Activated gamma-delta T cell (primary cell): ENCODE measurements around the gene VANGL2.

ENCODE experiments used
- DNase-seq: peaks from one replicate; lab custom pipeline; 2025; lab: John Stamatoyannopoulos, UW

VANGL2 gene

DNA sequence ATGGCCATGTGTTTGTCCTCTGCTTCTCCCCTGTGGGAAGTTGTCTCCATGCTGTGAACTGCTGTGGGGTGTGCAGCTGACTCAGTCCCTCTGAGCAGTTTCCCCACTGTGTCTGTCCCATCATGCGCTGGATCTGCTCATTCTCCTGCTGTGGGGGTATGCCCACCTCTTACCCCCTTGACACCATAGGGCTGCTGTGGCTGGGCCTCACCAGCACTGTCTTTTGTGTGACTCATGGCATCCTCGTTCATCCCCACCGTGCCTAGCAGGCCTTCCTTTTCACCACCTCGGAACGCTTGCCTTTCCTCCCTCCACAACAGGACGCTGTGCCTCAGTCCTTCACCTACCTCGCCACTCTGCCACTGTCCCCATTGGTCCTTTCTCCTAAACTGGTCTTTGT is 27.3 kb downstream of the VANGL2 start:
- DNase-seq: no peak

DNA sequence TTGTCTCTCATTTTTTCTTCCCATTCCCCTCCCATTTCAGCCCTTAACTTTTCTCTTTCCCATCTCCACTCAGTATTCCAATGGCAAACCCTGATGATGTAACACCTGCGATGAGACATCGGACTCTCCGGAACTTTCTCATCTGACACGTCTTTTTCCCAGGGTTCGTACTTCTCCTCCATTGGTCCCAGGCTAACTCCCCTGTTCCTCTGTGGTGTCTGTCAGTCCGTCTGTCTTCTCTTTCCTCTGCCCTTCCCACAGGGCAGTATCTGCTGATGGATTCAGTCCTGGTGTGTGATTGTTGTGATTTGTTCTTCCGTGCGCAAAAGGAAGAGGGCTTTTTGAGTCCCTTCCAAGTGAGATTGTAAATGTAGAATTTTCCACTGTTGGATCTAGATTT is 27.7 kb downstream of the VANGL2 start:
- DNase-seq: no peak

DNA sequence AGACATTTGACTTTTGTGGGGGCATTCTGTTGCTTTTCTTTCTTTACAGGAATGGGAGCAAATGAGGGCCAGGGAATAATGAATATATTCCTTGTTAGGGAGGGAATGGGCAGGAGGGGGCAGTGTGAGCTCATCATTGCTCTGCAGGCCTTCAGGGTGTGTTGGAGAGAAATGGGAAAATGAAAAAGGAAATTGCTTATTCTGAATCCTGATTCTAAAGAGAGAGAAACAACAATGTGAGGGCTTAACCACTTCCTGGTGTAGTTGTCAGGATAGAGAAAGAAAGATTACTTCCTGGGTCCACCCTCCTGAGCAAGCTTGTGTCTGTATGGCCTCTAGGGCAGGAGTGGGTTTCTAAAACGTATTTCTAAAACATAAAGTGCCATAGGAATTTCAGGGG is 28.3 kb downstream of the VANGL2 start:
- DNase-seq: no peak

DNA sequence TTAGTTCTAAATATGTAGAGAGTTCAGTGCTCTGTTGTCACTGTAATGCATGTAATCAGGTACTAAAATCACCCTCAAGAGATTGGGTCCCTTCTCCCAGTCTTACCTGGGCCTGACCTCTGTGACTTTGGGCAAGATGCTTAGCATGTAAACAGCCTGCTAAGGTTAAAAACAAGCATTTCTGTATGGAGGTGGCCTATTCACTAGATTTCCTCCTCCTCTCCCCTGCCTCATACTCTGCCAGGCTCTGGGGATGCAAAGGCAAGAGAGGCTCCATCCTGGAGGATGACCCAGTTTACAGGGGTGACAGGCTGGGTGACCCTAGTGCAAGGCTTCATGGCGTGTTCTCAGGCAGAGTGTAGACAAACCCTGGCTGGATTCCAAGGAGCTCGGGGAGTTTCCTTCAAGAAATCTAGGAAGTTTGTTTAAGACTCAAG is 28.8 kb downstream of the VANGL2 start:
- no peak for DNase-seq

DNA sequence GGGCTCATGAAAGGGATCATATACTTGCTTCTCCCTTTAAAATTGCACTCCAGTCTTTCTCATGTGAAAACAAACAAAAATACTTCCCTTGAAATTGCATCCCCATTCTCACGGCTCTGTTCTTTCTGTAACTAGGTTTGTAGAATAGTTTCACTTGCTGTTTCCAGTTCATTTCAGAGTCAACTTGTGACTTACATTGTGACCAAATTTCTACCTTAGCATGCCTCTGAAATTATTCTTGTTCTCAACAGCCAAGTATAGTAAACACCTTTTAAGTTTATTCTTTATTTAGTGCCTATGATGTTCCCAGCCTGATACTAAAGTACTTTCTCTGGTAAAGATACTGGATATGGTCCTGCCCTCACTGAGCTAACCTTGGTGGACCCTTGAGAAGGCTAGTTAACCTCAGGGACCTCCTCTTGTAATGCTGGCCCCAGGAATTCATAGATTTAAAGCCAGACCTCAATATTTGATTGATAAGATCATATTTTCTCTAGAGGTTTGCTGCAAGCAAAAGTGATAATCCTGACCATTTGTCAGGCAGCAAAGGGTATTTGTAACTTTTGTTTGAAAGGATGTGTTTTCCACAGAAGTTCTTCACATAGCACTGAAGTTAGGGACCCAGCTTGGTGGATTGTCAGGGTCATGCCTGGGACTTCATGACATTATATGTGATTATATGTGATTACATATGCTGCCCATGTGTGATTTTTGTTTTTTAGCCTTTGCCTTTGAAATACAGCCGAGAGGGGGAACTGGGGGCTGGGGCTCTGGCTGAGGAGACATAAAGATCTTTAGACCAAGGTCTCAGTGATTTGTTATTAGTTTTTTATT is 29.6 kb downstream of the VANGL2 start:
- DNase-seq: no peak

DNA sequence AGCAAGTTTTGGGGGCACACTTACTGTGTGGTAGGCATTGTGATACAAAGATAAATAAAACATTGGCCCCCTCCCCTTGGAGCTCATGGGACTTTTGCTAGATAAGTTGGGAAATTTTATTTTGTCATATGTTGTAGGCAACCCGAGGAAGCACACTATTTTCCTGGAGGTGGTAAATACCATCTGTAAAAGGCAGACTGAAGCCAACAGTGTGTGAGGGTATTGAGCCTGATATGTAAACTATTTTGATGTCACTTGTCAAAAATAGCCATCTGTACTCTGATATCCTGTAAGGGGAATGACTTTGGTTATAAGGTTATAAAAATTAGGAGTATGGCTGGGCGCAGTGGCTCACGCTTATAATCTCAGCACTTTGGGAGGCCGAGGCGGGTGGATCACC is 30.6 kb downstream of the VANGL2 start:
- DNase-seq: no peak

DNA sequence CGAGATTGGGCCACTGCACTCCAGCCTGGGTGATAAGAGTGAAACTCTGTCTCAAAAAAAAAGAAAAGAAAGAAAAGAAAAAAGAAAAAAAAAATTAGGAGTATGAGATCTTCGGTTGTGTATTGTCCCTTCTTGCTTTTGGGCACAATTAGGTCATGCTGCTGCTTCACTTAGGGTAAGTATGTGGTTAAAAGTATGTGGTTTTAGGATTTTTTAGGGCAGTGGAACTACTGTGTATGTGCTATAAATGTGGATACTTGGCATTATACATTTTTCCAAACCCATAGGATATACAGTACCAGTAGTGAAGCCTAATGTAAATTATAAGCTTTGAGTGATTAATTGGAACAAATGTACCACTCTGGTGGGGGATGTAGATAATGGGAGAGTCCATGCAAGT is 31.2 kb downstream of the VANGL2 start:
- DNase-seq: no peak

DNA sequence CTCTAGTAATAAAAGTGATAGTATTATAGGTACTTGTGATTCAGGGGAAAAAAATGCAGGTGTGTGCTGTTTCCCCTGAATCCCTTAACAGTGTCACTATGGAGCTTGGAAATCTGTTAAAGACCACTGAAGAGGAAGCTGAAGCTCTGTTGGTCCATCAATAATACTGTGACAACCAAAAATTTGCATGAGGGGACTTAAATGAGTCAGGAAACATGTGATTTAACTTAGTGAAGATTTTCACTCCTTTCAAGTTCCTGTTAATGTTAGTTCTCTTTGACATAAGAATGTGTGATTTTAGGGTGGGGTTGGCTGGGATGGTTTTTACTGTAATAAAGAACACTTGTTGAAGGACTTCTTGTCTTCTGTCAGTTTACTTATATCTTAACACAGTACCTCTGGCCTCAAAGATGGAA is 32.0 kb downstream of the VANGL2 start:
- DNase-seq: no peak

DNA sequence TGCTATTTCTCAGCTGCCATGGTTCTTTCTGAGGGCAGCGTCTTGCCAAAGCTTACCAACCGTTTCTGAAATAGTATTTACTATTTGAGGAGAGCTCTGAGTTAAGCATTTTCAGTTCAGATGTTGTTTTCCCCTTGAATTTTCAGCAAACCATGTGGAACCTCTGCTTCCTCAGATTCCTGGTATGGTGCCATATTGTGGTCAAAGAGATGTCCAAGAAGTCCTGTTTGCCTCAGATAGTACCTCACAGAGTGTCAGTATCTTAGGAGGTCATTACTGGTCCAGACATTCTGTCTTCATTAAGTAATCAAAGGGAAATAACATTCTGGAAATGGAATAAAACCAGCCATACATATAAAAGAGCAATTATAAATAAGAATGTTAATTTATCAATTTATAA is 36.6 kb downstream of the VANGL2 start:
- no peak for DNase-seq

DNA sequence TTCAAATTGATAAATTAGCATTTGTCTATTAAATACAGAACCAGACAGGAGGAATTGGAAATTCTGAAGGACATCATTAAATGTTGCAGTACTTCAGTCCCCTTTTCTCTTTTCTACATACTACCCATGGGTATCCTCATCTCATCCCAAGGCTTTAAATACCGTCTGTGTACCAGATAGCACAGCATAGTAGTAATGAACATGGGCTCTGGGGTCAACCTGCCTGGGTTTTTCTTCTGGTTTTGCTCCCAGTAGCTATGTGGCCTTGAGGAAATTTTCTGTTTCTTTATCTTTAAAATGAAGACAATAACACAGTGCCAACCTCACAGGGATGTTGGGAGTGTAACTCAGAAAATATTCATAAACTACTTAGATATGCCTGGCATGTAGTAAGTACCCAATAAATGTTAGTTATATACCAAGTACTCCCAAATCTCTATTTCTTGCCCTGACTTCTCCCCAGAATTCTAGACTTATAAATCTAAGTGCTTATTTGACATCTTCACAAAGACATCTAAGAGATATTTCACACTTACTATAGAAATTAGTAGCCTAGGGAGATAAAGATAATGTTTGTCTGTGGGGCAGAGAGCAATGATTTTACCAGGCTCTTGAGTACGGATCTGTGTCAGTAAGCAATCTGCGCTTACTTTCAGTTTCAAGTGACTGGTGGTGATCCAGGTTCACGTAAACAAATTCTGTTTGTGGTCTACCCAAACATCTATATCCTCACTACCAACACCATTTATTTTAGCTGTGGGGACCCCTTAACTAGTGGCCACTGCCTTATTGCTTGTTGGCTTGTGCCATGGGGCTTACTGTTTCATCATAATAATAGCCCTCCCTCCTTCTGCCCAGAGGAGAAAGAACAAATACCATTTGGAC is 37.3 kb downstream of the VANGL2 start:
- DNase-seq: no peak

DNA sequence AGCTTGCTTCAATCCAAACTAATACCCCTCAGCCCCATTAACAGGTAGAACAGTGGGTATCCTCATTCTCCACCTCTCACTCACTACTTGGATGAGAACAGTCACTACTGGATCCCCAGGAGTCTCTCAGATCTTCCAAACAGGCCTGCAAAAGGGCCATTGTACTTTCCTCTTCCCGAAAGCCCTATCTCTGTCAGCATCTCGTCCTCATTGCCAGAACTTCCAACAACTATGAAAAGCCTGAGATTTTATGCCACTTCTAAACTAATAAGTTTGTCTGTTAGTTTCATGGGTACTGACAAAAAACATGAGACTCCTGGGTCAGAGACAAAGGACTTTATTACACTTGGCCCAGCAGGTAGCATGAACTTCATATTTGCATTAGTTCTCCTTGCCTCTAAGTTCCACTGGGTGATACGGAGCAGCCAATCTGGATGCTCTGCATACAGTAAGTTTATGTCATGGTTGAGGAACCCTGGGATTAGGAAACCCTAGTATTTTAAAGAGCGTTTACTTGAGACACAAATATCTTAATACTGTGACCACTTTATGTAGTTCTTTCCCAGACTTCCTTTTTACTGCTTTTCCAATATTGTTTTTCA is 38.1 kb downstream of the VANGL2 start:
- no peak for DNase-seq

DNA sequence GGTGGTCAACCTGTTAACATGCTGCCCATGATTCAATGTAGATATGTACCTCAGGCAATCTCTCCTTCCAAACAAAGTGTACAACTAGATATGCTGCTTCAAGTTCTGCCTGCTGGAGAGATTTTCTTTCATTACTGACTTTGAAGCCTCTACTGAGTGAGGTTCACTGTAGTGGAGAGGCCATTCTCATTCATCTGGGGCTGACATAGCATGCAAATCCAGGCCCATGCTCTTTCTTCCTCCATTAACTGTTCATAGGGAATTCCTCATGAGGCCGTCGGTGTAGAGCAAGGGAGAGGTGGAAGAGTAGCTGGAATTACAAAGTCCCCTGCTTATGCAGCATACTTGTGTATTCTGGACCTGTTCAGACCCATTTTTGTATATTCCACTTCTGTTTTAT is 38.6 kb downstream of the VANGL2 start:
- DNase-seq: no peak

DNA sequence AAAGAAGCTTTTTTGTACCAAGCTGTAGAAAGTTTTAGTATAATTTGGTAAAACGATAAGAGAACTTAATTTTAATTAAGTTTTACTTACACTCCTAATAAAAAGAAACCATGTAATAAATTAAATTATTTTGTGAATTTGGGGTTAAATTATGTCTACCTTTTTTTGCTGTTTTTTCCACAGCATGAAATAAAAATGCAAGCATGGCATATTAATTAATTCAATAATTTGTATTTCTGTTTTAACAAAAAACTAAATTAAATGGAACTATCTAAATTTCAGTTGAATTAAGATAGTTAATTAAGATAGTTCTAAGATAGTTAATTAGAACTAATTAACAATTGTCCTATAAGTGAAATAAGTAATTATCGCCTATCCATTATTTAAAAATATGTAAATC is 39.4 kb downstream of the VANGL2 start:
- DNase-seq: no peak

DNA sequence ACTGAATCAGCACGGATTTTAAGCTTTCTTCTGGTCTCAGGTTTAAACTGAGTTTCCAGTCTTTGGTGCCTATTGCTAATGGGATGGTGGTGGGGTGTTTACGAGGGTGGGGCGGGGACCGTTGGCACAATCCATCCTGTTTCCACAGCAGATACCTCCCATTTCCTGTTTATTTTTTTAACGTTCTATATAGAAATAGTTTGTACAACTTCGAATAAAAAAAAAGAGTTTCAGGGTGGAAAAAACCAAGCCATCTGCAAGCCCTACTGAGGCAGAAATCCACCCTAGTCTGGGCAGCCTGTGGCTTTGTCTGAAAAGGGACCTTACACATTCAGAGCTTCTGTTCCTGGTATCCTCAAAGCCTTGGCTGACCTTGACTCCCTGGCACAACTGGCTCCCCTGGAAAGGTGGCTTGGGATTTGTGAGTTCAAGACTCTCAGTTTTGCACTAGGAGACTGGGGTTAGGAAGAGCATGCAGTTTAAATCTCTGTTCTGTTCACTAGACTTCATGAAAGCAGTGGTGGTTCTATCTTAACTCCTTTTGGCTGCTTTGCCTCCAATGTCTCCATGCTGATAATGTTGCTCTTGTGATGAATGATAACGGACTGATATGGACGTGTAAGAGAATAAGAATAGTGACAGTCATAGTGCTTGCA is 46.7 kb downstream of the VANGL2 start:
- no peak for DNase-seq

DNA sequence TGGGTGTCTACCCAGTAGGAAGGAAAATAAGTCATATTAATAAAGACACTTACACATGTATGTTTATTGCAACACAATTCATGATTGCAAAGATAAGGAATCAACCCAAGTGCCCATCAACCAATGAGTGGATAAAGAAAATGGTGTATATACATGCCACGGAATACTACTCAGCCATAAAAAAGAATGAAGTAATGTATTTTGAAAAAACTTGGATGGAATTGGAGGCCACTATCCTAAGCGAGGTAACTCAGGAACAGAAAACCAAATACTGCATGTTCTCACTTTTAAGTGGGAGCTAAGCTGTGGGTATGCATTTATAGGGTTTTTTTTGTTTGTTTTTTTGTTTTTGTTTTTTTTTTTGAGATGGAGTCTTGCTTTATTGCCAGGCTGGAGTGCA is 49.1 kb downstream of the VANGL2 start:
- no peak for DNase-seq

DNA sequence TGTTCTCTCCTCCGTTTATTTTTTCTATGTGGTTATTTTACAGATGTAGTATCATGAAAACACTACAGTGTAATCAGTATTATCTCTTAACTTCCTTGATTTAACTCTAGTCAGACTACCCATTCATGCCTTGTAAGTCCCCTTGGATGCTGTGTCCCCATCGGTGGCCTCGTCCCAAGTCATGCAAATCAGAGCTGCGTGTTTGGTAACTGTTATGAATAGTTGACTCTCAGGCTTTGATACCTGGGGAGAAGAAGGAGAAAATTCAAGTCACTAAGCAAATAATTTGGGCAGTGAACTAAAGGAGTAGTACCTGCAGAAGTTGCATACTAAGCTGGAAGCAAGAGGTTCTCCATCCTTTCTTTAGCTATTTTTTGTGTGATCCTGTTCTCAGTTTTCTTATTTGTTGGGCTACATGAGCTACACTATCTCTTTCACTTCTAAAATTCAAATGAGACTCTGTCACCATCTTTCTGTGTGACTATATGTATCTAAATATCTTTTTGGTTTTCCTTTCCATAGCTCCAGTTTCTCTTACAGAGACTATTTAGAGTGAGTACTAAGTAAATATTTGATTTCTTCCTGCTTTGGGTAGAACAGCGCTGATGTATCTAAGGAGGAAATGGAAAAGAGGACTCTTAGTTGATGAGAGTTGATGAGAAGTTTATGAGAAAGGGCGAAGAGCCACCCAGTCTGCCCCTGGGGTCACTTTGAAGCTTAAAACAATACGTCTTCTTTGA is 50.9 kb downstream of the VANGL2 start:
- DNase-seq: no peak

DNA sequence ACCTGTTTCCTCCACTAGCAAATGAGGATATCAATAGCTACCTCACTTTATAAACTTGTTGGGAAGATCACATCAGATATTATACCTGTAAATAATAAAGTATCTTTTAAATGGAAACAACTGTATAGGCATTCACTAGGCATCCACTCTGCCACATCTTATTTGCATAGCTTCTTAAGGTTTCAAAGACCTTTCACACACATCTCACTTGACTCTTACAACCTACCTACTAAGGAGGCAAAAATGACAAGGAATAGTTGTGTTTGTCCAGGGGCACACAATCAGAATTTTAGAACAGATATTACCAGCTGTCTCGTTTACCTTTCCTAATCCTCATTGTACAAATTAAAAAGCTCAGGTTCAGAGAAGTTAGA is 51.5 kb downstream of the VANGL2 start:
- DNase-seq: no peak

DNA sequence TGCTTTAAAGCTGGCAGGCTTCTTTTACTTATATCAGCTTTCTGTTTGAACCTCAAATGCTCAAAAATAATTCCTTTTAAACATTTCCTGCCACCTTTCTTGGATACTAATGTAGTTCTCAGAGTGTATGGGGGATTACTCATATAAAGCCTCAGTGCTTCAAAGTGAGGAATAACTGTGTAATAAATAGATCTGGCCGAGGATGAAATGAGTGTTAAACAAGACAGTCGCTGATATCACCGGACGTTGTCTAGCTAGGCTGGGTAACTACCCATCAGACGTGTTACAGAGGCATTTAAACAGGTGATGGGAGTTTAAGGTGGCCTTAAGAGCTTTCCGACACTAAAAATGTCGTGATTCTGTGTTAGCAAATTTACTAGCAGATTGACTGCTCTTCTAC is 53.1 kb downstream of the VANGL2 start:
- no peak for DNase-seq

DNA sequence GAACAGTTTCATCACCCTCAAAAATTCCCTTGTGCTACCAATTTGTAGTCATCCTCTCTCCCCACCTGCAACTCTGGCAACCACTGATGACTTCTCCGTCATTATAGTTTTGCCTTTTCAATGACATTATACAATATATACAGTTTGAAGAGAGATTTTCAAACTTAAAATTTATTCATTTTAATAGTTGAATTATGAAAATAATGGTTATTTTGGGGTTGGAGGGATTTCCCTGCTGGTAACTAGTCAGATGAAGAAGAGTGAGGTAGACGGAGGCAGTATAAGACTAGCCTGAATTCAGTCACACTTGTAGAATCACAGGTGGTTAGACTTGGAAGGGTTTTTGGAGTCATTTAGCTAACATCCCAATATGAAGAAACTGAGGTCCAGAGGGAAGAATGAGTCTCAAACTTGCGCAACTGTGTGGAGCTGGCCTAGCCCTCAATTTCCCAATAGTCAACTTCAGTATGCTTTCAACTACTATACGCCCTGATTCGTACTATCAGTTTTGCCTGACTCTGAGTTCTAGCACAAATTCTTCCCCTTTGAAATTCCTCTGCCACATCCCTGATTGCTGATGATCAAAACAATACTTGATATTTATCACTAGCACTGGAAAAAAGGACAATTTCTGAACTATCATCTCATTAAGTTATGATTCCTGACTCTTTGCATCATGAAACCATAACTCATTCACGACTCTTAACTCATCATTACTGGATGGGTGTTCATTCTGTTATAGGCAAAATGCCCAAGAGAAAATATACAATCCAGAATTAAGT is 54.2 kb downstream of the VANGL2 start:
- DNase-seq: no peak

DNA sequence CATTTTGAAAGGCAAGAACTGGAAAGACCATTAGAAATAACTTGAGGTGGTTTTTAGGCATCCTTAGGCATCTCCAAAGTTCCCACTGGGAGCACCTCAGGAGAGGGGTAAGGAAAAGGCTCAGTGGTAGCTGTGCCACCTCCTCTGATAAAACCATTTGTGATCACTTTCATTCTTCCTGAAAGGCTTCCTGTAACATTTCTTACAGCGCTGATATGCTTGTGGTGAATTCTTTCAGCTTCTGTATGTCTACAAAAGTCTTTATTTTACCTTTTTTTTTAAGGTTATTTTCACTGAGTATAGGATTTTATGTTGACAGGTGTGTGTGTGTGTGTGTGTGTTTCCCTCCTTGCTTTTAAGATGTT is 54.8 kb downstream of the VANGL2 start:
- DNase-seq: no peak

DNA sequence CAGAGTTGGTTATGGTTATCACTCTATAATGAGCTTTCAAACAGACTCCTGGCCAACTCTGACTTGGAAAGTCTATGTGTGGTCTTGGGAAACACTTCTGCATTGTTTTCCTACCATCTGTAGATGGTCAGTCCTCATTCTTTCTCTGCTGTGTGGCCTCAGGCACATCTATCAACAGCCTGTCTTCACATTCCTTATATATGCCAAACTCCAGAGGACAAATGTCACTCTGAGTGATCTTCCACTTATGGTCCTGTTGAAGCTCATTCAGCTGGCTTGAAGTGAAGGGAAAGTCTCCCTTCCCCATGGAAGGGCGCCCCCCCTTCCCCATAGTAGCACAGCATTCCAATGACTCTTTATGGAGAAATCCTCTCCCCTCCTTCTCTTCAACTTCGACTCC is 58.7 kb downstream of the VANGL2 start:
- DNase-seq: no peak
